WTC11 (cell line): ENCODE measurements around the gene FBXO42.

Experiments used
- JAZF1 ChIP-seq: fragments of 250-450 bp; sonication (Bioruptor Pico); IDR thresholded peaks from 2 replicates; pipeline ENCODE4 v1.9.0; 2021; ENCODE audit warnings: moderate library complexity, mild to moderate bottlenecking, inconsistent platforms
- MAX ChIP-seq: sonication (generic); formaldehyde crosslinking; IDR thresholded peaks from 2 replicates; pipeline ENCODE4 v1.8.0; 2022; ENCODE audit warnings: mild to moderate bottlenecking, missing genetic modification reagents
- SMAD3 ChIP-seq: sonication (generic); formaldehyde crosslinking; IDR thresholded peaks from 2 replicates; pipeline ENCODE4 v1.8.0; 2022; ENCODE audit warnings: missing genetic modification reagents, mild to moderate bottlenecking, borderline replicate concordance
- TF ChIP-seq, protein P1 (sequence below): fragments of 200-600 bp; IDR thresholded peaks from 2 replicates; pipeline ENCODE4 v1.8.0; 2022; ENCODE audit warnings: antibody characterized with exemption
- TF ChIP-seq, protein P2 (sequence below): sonication (generic); formaldehyde crosslinking; IDR thresholded peaks from 2 replicates; pipeline ENCODE4 v1.8.1; 2022; ENCODE audit warnings: low read depth, missing genetic modification reagents, borderline replicate concordance

GRCh38 chr1:16394977-16395376 is 42.7 kb upstream of the FBXO42 start:
- no peak for TF ChIP-seq MAX (CRISPR knock-in tag)
- TF ChIP-seq, protein P1, sequence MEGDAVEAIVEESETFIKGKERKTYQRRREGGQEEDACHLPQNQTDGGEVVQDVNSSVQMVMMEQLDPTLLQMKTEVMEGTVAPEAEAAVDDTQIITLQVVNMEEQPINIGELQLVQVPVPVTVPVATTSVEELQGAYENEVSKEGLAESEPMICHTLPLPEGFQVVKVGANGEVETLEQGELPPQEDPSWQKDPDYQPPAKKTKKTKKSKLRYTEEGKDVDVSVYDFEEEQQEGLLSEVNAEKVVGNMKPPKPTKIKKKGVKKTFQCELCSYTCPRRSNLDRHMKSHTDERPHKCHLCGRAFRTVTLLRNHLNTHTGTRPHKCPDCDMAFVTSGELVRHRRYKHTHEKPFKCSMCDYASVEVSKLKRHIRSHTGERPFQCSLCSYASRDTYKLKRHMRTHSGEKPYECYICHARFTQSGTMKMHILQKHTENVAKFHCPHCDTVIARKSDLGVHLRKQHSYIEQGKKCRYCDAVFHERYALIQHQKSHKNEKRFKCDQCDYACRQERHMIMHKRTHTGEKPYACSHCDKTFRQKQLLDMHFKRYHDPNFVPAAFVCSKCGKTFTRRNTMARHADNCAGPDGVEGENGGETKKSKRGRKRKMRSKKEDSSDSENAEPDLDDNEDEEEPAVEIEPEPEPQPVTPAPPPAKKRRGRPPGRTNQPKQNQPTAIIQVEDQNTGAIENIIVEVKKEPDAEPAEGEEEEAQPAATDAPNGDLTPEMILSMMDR, result no peak
- TF ChIP-seq, protein P2, sequence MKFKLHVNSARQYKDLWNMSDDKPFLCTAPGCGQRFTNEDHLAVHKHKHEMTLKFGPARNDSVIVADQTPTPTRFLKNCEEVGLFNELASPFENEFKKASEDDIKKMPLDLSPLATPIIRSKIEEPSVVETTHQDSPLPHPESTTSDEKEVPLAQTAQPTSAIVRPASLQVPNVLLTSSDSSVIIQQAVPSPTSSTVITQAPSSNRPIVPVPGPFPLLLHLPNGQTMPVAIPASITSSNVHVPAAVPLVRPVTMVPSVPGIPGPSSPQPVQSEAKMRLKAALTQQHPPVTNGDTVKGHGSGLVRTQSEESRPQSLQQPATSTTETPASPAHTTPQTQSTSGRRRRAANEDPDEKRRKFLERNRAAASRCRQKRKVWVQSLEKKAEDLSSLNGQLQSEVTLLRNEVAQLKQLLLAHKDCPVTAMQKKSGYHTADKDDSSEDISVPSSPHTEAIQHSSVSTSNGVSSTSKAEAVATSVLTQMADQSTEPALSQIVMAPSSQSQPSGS, result no peak
- TF ChIP-seq SMAD3 (CRISPR knock-in tag), result no peak
- no peak for TF ChIP-seq JAZF1 (CRISPR knock-in tag)
